Measurements from ENCODE around the gene HYAL2.

The HYAL2 gene

GRCh38 chr3:50341996-50342650 lies 19.6 kb upstream of the HYAL2 start:
- H4K20me1 ChIP-seq (ENCODE audit: low read depth, low read length): no peaks in the 10 kb centered on the region
- H2AFZ ChIP-seq (ENCODE audit: low read depth, low read length, severe bottlenecking): no peak overlapping the region
- no peak for TF ChIP-seq EZH2phosphoT487 (conservative IDR thresholded peaks at IDR 0.05; ENCODE audit: low read length)
- TF ChIP-seq CTCF (IDR thresholded peaks at IDR 0.05; ENCODE audit: insufficient read depth, low read length, poor library complexity, severe bottlenecking): no peak
- no peaks in the 10 kb centered on the region for H3K9me3 ChIP-seq (ENCODE audit: insufficient read depth, low read length)
- peaks cover 12% of the 10 kb centered on the region; the same call in 1 of the 2 replicates for H3F3A ChIP-seq (ENCODE audit: insufficient read depth)
- H3K36me3 ChIP-seq (ENCODE audit: low read length): no peaks in the 10 kb centered on the region
- H3K27ac ChIP-seq (ENCODE audit: low read depth, low read length): no peak overlapping the region
- H3K27me3 ChIP-seq (ENCODE audit: low read length): no peaks in the 10 kb centered on the region
- no peak overlapping the region for H3K4me2 ChIP-seq (ENCODE audit: low read depth, low read length, poor library complexity, severe bottlenecking)
- H3K9me2 ChIP-seq (replicated peaks; ENCODE audit: insufficient read depth, low read length): no peaks in the 10 kb centered on the region
- peaks cover under 1% of the 10 kb centered on the region for H3K79me2 ChIP-seq (ENCODE audit: insufficient read depth, low read length)
- H3K4me3 ChIP-seq (ENCODE audit: insufficient read depth, low read length, poor library complexity, severe bottlenecking): no peak overlapping the region
- no peak overlapping the region for H3K9ac ChIP-seq (ENCODE audit: low read length)

- Histone ChIP-seq H3K36me3 (ENCODE audit: low read length) (no peaks in the 10 kb centered on the region), H3K27ac (ENCODE audit: low read depth, low read length) (no peak overlapping the region), H4K20me1 (ENCODE audit: low read depth, low read length) (no peaks in the 10 kb centered on the region), H3K9me3 (ENCODE audit: insufficient read depth, low read length) (no peaks in the 10 kb centered on the region), H3K4me2 (ENCODE audit: low read depth, low read length, poor library complexity, severe bottlenecking) (no peak overlapping the region), H3K27me3 (ENCODE audit: low read length) (no peaks in the 10 kb centered on the region), H3F3A (ENCODE audit: insufficient read depth) (peaks cover 12% of the 10 kb centered on the region; the same call in 1 of the 2 replicates), H3K9ac (ENCODE audit: low read length) (no peak overlapping the region), H3K4me3 (ENCODE audit: insufficient read depth, low read length, poor library complexity, severe bottlenecking) (no peak overlapping the region), H2AFZ (ENCODE audit: low read depth, low read length, severe bottlenecking) (no peak overlapping the region), H3K9me2 (replicated peaks; ENCODE audit: insufficient read depth, low read length) (no peaks in the 10 kb centered on the region), H3K79me2 (ENCODE audit: insufficient read depth, low read length) (peaks cover 6% of the 10 kb centered on the region)
- no peak for TF ChIP-seq EZH2phosphoT487 (conservative IDR thresholded peaks at IDR 0.05; ENCODE audit: low read length)
- TF ChIP-seq CTCF (IDR thresholded peaks at IDR 0.05; ENCODE audit: insufficient read depth, low read length, poor library complexity, severe bottlenecking): no peak
These were observed 19.0 kb upstream of the HYAL2 start for GRCh38 chr3:50341537-50341936.

GRCh38 chr3:50340448-50341329 lies 18.1 kb upstream of the HYAL2 start, which contains the start of gene RASSF1:
RASSF1 (minus strand) TSS chr3:50340836; CDS start chr3:50340805, 31 bp downstream.
- Histone ChIP-seq H3K4me3 (ENCODE audit: insufficient read depth, low read length, poor library complexity, severe bottlenecking) (no peak within 1 kb of the TSS), H3K9me3 (ENCODE audit: insufficient read depth, low read length) (no peaks in the 10 kb centered on the region), H4K20me1 (ENCODE audit: low read depth, low read length) (no peaks in the 10 kb centered on the region; the same call in 1 of the 2 replicates), H3K9me2 (replicated peaks; ENCODE audit: insufficient read depth, low read length) (no peaks in the 10 kb centered on the region), H3K4me2 (ENCODE audit: low read depth, low read length, poor library complexity, severe bottlenecking) (no peak within 1 kb of the TSS), H3K27ac (ENCODE audit: low read depth, low read length) (no peak within 1 kb of the TSS), H3K27me3 (ENCODE audit: low read length) (no peaks in the 10 kb centered on the region), H3K79me2 (ENCODE audit: insufficient read depth, low read length) (peaks cover 15% of the 10 kb centered on the region), H3F3A (ENCODE audit: insufficient read depth) (peaks cover 12% of the 10 kb centered on the region; the same call in 1 of the 2 replicates), H2AFZ (ENCODE audit: low read depth, low read length, severe bottlenecking) (no peak within 1 kb of the TSS), H3K9ac (ENCODE audit: low read length) (no peak within 1 kb of the TSS), H3K36me3 (ENCODE audit: low read length) (no peaks in the 10 kb centered on the region)
- TF ChIP-seq EZH2phosphoT487 (conservative IDR thresholded peaks at IDR 0.05; ENCODE audit: low read length): no peak
- no peak for TF ChIP-seq CTCF (IDR thresholded peaks at IDR 0.05; ENCODE audit: insufficient read depth, low read length, poor library complexity, severe bottlenecking)
